Limb (tissue), 2 donors: ENCODE measurements around the gene SLC26A6.

Experiments used
- DNase-seq, 2 donors: peaks; one replicate each; pipeline ENCODE4 v3.0.0-alpha.2; 2016; ENCODE audit errors: extremely low spot score in 2 of 2

The SLC26A6 gene

GRCh38 chr3:48599509-48600285, 35.6 kb downstream of the SLC26A6 start:
- no peak for DNase-seq

- DNase-seq, result no peak
Measured at GRCh38 chr3:48599077-48599501, 36.2 kb downstream of the SLC26A6 start.

- DNase-seq, result peak; percentile 13 to 46
Measured at GRCh38 chr3:48598323-48599076, 36.8 kb downstream of the SLC26A6 start.

GRCh38 chr3:48597408-48597800, 37.9 kb downstream of the SLC26A6 start:
- DNase-seq, result no peak

- DNase-seq, result no peak
Measured at GRCh38 chr3:48596676-48597407, 38.4 kb downstream of the SLC26A6 start.

- no peak for DNase-seq
Measured at GRCh38 chr3:48596157-48596556, 39.1 kb downstream of the SLC26A6 start.

- DNase-seq, result peak in 1 of 2 donors; percentile 18
Measured at GRCh38 chr3:48595526-48596121, 39.6 kb downstream of the SLC26A6 start.

- peak in 1 of 2 donors; percentile 48 for DNase-seq
Measured at GRCh38 chr3:48595075-48595525, 40.2 kb downstream of the SLC26A6 start, which contains the start of gene COL7A1. Gene COL7A1, minus strand, starts transcription at chr3:48595329. Its CDS starts 170 bp downstream, at chr3:48595159.

GRCh38 chr3:48594417-48595049, 40.7 kb downstream of the SLC26A6 start:
- no peak for DNase-seq

- no peak for DNase-seq
Measured at GRCh38 chr3:48593337-48593736, 41.9 kb downstream of the SLC26A6 start.

- DNase-seq, result no peak
Measured at GRCh38 chr3:48592519-48593087, 42.7 kb downstream of the SLC26A6 start.

GRCh38 chr3:48591886-48592518, 43.3 kb downstream of the SLC26A6 start:
- no peak for DNase-seq

GRCh38 chr3:48591436-48591835, 43.8 kb downstream of the SLC26A6 start:
- no peak for DNase-seq

GRCh38 chr3:48588230-48588629, 47.0 kb downstream of the SLC26A6 start:
- DNase-seq, result no peak

GRCh38 chr3:48587686-48588085, 47.6 kb downstream of the SLC26A6 start:
- DNase-seq, result no peak

GRCh38 chr3:48585411-48585810, 49.9 kb downstream of the SLC26A6 start:
- no peak for DNase-seq

GRCh38 chr3:48584836-48585235, 50.4 kb downstream of the SLC26A6 start:
- DNase-seq, result no peak

- DNase-seq, result no peak
Measured at GRCh38 chr3:48581621-48582481, 53.4 kb downstream of the SLC26A6 start.

- DNase-seq, result no peak
Measured at GRCh38 chr3:48576647-48577046, 58.6 kb downstream of the SLC26A6 start.
